Fibroblast of upper back skin (primary cell): ENCODE results near the gene PCDHGA8.
"Not testable (repeated sequence)": the region's sequence is repeated elsewhere in the genome, so short reads cannot be mapped to it uniquely, and the experiment has no call there.

Experiments
- DNase-seq: peaks from one replicate; pipeline ENCODE4 v3.0.0-alpha.2; 2013

PCDHGA8 gene

DNA sequence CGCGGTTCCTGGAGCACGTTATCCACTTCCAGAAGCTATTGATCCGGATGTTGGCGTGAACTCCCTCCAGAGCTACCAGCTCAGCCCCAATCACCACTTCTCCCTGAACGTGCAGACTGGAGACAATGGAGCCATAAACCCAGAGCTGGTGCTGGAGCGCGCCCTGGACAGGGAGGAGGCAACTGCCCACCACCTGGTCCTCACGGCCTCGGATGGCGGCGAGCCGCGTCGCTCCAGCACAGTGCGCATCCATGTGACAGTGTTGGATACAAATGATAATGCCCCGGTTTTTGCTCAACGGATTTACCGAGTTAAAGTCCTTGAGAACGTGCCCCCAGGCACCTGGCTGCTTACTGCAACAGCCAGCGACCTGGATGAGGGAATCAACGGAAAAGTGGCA is 11.0 kb downstream of the PCDHGA8 start:
- no peak for DNase-seq

DNA sequence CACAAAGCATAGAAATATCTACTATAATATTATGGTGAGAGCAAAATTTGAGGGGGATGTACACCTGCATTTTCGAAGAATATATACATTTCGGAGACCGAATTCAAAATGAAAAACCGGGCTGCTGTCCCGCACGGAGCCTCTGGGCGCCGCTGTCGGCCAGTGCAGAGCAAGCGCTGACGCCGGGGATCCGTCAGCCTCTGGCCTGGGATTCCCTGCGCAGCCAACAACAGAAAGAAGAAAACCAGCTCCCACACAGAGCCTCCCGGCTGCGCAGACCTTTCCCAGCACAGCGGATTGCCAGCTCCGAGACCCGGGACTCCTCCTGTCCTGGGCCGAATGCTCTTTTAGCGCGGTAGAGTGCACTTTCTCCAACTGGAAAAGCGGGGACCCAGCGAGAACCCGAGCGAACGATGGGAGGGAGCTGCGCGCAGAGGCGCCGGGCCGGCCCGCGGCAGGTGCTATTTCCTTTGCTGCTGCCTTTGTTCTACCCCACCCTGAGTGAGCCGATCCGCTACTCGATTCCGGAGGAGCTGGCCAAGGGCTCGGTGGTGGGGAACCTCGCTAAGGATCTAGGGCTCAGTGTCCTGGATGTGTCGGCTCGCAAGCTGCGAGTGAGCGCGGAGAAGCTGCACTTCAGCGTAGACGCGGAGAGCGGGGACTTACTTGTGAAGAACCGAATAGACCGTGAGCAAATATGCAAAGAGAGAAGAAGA is 15.5 kb downstream of the PCDHGA8 start, which contains the start of gene PCDHGB6:
TSS of gene PCDHGB6 (plus strand) at position 232 of the 716 bp plus-strand sequence. CDS start at position 414, 182 bp downstream.
- not testable (repeated sequence) for DNase-seq

- DNase-seq, result no peak
Measured at GRCh38 chr5:141409598-141410306, 17.3 kb downstream of the PCDHGA8 start.

DNA sequence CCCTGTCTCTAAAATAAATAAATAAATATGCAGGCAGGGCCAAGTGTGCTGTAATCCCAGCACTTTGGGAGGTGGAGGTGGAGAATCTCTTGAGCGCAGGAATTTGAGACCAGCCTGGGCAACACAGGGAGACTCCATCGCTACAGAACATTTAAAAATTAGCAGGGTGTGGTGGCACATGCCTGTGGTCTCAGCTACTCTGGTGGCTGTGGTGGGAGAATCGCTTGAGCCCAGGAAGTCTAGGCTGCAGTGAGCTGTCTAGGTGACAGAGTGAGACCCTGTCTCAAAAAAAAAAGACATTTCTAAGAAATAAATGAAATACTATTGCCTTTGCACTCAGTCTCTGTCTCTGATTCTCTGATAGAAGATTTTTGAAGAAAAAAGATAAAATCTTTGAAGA is 19.1 kb downstream of the PCDHGA8 start:
- no peak for DNase-seq

- peak; percentile 69 for DNase-seq
Measured at GRCh38 chr5:141412854-141413539, 20.6 kb downstream of the PCDHGA8 start, which contains the start of gene PCDHGA10. PCDHGA10 (plus strand) TSS chr5:141412987; CDS start chr5:141413176, 189 bp downstream.

DNA sequence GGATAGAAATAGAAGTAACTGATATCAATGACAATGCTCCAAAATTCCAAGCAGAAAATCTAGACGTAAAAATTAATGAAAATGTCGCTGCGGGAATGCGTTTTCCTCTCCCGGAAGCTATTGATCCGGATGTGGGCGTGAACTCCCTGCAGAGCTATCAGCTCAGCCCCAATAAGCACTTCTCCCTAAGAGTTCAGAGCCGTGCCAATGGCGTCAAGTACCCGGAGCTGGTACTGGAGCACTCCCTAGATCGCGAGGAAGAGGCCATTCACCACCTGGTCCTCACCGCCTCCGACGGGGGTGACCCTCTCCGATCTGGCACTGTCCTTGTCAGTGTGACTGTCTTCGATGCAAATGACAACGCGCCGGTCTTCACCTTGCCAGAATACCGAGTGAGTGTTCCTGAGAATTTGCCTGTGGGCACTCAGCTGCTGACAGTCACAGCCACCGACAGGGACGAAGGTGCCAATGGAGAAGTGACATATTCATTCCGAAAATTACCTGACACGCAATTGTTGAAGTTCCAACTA is 21.2 kb downstream of the PCDHGA8 start:
- no peak for DNase-seq

- not testable (repeated sequence) for DNase-seq
Measured at GRCh38 chr5:141414548-141415274, 22.3 kb downstream of the PCDHGA8 start.

DNA sequence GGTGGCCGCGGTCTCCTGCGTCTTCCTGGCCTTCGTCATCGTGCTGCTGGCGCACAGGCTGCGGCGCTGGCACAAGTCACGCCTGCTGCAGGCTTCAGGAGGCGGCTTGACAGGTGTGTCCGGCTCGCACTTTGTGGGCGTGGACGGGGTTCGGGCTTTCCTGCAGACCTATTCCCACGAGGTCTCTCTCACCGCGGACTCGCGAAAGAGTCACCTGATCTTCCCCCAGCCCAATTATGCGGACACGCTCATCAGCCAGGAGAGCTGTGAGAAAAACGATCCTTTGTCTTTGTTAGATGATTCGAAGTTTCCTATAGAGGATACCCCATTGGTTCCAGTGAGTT is 22.8 kb downstream of the PCDHGA8 start:
- DNase-seq, result not testable (repeated sequence)

DNA sequence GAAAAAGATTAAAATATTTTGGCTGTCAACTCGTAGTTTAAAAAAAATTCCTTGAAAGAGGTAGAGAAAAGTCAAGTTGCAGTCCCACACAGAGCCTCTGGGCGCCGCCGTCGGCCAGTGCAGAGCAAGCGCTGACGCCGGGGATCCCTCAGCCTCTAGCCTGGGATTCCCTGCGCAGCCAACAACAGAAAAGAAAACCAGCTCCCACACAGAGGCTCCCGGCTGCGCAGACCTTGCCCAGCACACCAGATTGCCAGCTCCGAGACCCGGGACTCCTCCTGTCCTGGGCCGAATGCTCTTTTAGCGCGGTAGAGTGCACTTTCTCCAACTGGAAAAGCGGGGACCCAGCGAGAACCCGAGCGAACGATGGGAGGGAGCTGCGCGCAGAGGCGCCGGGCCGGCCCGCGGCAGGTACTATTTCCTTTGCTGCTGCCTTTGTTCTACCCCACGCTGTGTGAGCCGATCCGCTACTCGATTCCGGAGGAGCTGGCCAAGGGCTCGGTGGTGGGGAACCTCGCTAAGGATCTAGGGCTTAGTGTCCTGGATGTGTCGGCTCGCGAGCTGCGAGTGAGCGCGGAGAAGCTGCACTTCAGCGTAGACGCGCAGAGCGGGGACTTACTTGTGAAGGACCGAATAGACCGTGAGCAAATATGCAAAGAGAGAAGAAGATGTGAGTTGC is 25.2 kb downstream of the PCDHGA8 start, which contains the start of gene PCDHGB7:
TSS of gene PCDHGB7 (plus strand) at position 184 of the 679 bp plus-strand sequence. CDS start at position 367, 183 bp downstream.
- DNase-seq, result peak; percentile 80

GRCh38 chr5:141419074-141419880 is 26.8 kb downstream of the PCDHGA8 start:
- DNase-seq, result no peak

DNA sequence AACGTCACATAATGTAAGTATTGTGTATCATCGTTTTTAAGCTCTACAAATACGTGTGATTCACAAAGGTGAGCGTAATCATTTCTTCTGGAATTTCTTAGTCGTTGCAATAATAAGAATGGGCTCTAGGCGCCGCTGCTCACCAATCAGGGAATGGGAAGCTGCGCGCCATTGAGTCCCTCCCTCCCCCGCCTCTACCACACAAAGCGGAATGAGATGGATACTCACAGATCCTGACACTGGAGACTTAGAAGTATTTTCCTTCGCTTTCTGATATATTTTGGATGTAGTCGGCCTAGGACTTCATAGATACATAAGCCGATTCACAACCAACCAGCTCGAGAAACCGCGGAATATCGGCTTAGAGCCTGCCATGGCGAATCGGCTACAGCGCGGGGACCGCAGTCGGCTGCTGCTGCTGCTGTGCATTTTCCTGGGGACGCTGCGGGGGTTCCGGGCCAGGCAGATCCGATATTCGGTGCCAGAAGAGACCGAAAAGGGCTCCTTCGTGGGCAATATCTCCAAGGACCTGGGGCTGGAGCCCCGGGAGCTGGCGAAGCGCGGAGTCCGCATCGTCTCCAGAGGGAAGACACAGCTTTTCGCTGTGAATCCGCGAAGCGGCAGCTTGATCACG is 28.5 kb downstream of the PCDHGA8 start, which contains the start of gene PCDHGA11:
TSS of gene PCDHGA11 (plus strand) at position 197 of the 634 bp plus-strand sequence. CDS start at position 374, 177 bp downstream.
- DNase-seq, result peak; percentile 67

DNA sequence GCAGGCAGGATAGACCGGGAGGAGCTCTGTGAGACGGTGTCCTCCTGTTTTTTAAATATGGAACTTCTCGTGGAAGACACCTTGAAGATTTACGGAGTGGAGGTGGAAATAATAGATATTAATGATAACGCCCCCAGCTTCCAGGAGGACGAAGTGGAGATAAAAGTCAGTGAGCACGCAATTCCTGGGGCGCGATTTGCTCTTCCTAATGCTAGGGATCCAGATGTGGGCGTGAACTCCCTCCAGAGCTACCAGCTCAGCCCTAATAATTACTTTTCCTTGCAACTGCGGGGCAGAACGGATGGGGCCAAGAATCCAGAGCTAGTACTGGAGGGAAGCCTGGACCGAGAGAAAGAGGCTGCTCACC is 29.0 kb downstream of the PCDHGA8 start:
- DNase-seq, result no peak

- DNase-seq, result no peak
Measured at GRCh38 chr5:141422742-141423291, 30.4 kb downstream of the PCDHGA8 start.

DNA sequence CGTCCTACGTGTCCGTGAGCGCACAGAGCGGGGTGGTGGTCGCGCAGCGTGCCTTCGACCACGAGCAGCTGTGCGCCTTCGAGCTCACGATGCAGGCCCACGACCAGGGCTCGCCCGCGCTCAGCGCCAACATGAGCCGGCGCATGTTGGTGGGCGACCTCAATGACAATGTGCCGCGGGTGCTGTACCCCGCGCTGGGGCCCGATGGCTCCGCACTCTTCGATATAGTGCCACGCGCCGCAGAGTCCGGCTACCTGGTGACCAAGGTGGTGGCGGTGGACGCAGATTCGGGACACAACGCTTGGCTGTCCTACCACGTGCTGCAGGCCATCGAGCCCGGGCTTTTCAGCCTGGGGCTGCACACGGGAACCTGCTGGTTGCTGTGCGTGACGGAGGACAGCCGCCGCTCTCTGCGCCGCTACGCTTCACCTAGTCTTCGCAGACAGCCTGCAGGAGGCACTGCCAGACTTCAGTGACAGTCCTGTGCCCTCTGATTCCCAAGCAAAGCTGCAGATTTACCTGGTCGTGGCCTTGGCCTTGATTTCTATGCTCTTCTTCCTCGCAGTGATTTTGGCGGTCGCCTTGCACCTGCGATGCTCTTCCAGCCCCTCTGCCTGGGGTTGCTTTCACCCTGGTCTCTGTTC is 35.5 kb downstream of the PCDHGA8 start:
- DNase-seq, result no peak

- peak; percentile 89 for DNase-seq
Measured at GRCh38 chr5:141430332-141431113, 38.1 kb downstream of the PCDHGA8 start, which contains the start of gene PCDHGA12. PCDHGA12 (plus strand) TSS chr5:141430507; CDS start chr5:141430760, 253 bp downstream.

GRCh38 chr5:141431286-141431685 is 38.9 kb downstream of the PCDHGA8 start:
- DNase-seq, result no peak

DNA sequence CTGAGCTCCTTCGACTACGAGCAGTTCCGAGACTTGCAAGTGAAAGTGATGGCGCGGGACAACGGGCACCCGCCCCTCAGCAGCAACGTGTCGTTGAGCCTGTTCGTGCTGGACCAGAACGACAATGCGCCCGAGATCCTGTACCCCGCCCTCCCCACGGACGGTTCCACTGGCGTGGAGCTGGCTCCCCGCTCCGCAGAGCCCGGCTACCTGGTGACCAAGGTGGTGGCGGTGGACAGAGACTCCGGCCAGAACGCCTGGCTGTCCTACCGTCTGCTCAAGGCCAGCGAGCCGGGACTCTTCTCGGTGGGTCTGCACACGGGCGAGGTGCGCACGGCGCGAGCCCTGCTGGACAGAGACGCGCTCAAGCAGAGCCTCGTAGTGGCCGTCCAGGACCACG is 39.9 kb downstream of the PCDHGA8 start:
- DNase-seq, result not testable (repeated sequence)

- not testable (repeated sequence) for DNase-seq
Measured at GRCh38 chr5:141432726-141433125, 40.3 kb downstream of the PCDHGA8 start.

DNA sequence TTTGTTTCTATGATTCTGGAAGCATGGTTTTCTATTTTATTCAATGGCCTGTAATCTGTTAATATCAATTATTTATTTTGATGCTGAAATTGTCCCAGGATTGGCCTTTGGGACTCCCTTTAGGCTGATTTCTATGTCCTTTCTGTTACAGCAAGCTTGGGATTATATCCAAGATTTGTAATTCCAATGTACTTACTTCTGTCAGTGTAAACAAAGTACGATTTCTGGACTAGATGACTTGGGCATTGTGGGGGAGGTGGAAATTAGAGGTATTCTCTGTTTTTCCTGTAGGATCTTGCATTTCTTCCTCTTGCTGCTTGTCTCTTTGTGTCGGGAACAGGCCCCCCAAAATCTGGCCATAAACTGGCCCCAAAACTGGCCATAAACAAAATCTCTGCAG is 41.6 kb downstream of the PCDHGA8 start:
- DNase-seq, result no peak
